Thyroid gland (tissue), 4 donors: ENCODE data around the gene MAPT. TPM values are rescaled to one million over a fixed set of nuclear protein-coding genes. Genes with fewer than 3 reads are reported as not detected.
A peak's percentile ranks its signal among the peaks of the same experiment; 100 is the strongest.
"Not testable (repeated sequence)": the region's sequence is repeated elsewhere in the genome, so short reads cannot be mapped to it uniquely, and the experiment has no call there.

Experiments
- DNase-seq, 2 donors: peaks; one replicate each; pipeline ENCODE4 v3.0.0-alpha.2; 2019
- H3K27ac ChIP-seq, 3 donors: fragments of 200-600 bp; sonication (generic); 1 replicate in 2 of 3; 2 replicates in 1 of 3; pipeline ENCODE4 v1.5.1; 2016 to 2019; ENCODE audit warnings: mild to moderate bottlenecking in 1 of 3, moderate library complexity in 1 of 3
- H3K27me3 ChIP-seq: fragments of 200-600 bp; sonication (generic); one replicate; pipeline ENCODE4 v1.5.1; 2019
- H3K36me3 ChIP-seq, 2 donors: fragments of 200-600 bp; sonication (generic); one replicate each; pipeline ENCODE4 v1.5.1; 2016 to 2019
- H3K4me1 ChIP-seq, 2 donors: fragments of 200-600 bp; sonication (generic); one replicate each; pipeline ENCODE4 v1.5.1; 2017 to 2019
- H3K4me3 ChIP-seq, 3 donors: fragments of 200-600 bp; sonication (generic); replicated peaks in 1 of 3; 1 replicate in 2 of 3; 2 replicates in 1 of 3; pipeline ENCODE4 v1.5.1; 2016; ENCODE audit warnings: mild to moderate bottlenecking in 1 of 3
- H3K9me3 ChIP-seq: fragments of 200-600 bp; sonication (generic); one replicate; pipeline ENCODE4 v1.5.1; 2017
- POLR2A ChIP-seq, 2 donors: fragments of 450-650 bp; IDR thresholded peaks; one replicate each; pipeline ENCODE4 v1.6.1; 2017; ENCODE audit warnings: antibody characterized with exemption in 2 of 2, mild to moderate bottlenecking in 2 of 2, moderate library complexity in 1 of 2
- WGBS, 2 donors: methylation state at CpG; one replicate each; pipeline ENCODE4 v1.1.5; 2017; 5-methylcytosine and 5-hydroxymethylcytosine counted together
- intact Hi-C: fragments of 100-400 bp; cut with DNase I; formaldehyde crosslinking; loops from one replicate; pipeline ENCODE4 v1.15.1; 2023
- total RNA-seq, 4 donors: library from RNA; depleted of rRNA; stranded (reverse); fragments of >200 nt; gene quantifications; one replicate each; pipeline ENCODE4 v1.2.3, GENCODE V29; 2016
- TF ChIP-seq, protein P1 (sequence below), 6 experiments: fragments of 200-600 bp in 3 of 6; fragments of 450-650 bp in 3 of 6; sonication (generic) in 3 of 6; IDR thresholded peaks; one replicate each; pipeline ENCODE4 v1.5.1; 2016 to 2019; ENCODE audit warnings: antibody characterized with exemption in 6 of 6, mild to moderate bottlenecking in 2 of 6, inconsistent platforms in 1 of 6, moderate library complexity in 1 of 6

The MAPT gene
- total RNA-seq, 4 donors from 2014 or later: 0.54 to 1.8 (median 0.92) TPM

DNA sequence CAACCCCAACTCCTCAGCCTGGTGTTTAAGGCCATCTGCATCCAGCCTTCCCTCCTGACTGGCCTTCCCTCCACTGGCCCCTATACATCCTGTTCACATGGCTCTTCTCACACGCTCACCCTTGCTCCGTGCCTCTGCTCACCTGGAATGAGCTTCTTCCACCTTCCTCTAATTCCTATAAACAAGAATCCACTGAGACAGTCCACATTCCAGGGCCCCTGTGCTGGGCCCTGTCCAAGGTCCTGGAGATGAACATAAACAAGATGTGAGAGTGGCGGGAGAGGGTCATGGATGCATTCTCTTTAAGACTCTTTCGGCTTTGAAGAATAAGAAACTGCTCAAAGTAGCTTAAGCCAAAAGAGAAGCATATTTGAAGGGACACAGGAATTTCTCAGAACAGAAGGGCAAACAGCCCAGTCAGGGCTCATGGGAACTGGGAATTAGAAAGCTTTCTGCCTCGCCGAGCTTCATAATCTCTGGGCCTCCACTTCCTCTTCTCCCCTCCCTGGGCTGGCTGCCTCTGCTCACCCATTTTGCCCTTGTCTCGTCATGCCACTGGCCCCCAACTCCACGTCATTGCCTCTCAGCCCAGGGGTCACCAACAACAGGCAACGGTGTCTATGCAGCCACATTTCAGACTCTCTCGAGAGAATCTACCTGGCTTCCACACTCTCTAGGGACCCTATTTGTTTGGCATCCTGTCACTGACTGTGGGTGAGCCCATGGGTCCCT, 36.2 kb upstream of the MAPT start:
- 37 to 39% methylated on average over 10 of the region's 10 CpGs for WGBS, 2 donors
- Histone ChIP-seq H3K27me3 (no peaks in the 10 kb centered on the region), H3K9me3 (no peaks in the 10 kb centered on the region), H3K4me3 (no peak overlapping the region), H3K27ac (no peak overlapping the region), H3K4me1 (no peaks in the 10 kb centered on the region), H3K36me3 (no peaks in the 10 kb centered on the region)
- peak; percentile 25 to 63 for DNase-seq
- intact Hi-C loops: no loop called here
- no peak for TF ChIP-seq POLR2A (IDR thresholded peaks at IDR 0.05)
- TF ChIP-seq, protein P1, sequence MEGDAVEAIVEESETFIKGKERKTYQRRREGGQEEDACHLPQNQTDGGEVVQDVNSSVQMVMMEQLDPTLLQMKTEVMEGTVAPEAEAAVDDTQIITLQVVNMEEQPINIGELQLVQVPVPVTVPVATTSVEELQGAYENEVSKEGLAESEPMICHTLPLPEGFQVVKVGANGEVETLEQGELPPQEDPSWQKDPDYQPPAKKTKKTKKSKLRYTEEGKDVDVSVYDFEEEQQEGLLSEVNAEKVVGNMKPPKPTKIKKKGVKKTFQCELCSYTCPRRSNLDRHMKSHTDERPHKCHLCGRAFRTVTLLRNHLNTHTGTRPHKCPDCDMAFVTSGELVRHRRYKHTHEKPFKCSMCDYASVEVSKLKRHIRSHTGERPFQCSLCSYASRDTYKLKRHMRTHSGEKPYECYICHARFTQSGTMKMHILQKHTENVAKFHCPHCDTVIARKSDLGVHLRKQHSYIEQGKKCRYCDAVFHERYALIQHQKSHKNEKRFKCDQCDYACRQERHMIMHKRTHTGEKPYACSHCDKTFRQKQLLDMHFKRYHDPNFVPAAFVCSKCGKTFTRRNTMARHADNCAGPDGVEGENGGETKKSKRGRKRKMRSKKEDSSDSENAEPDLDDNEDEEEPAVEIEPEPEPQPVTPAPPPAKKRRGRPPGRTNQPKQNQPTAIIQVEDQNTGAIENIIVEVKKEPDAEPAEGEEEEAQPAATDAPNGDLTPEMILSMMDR (IDR thresholded peaks at IDR 0.05): no peak

DNA sequence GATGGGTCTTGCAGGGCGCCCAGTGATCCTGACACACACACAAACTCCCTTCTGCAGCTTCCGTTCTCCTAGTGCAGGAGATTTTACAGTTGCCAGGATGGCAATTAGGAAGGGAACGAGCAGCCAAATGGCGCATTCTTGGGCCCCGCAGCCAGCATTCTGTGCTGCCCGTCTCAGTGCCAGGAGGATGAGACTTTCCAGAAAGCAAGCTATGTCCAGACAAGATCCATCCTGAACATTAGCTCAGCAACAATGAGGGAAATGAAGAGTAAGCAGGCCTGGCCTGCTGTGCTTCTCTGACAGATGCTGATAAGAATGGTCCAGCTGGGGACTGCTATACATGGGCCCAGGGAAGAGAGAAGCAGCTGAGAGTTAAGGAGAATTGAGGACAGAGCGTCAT, 33.2 kb upstream of the MAPT start:
- H3K9me3 ChIP-seq: no peaks in the 10 kb centered on the region
- H3K27ac ChIP-seq: no peak overlapping the region
- H3K36me3 ChIP-seq: no peaks in the 10 kb centered on the region
- no peak overlapping the region for H3K4me3 ChIP-seq
- TF ChIP-seq, protein P1 (IDR thresholded peaks at IDR 0.05): no peak
- no peak for TF ChIP-seq POLR2A (IDR thresholded peaks at IDR 0.05)
- no peaks in the 10 kb centered on the region for H3K27me3 ChIP-seq
- no peaks in the 10 kb centered on the region for H3K4me1 ChIP-seq
- intact Hi-C loops: no loop called here
- 80 to 81% methylated on average over 7 of the region's 7 CpGs for WGBS, 2 donors
- no peak for DNase-seq

DNA sequence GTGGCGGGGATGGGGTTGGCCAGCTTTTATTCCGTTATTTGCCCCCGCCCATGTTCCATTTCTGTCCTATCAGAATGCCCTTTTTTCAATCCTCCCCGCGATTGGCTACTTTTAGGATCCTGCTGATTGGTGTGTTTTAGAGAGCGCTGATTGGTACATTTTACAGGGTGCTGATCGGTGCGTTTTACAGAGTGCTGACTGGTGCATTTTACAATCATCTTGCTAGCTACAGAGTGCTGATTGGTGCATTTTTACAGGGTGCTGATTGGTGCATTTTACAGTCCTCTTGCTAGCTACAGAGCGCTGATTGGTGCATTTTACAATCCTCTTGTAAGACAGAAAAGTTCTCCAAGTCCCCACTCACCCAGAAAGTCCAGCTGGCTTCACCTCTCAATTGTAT, 32.2 kb upstream of the MAPT start:
- H3K27me3 ChIP-seq, DNase-seq, H3K36me3 ChIP-seq, H3K4me3 ChIP-seq, H3K27ac ChIP-seq, H3K9me3 ChIP-seq, intact Hi-C loops, H3K4me1 ChIP-seq: not testable (repeated sequence)
- 80 to 82% methylated on average over 9 of the region's 9 CpGs for WGBS, 2 donors

DNA sequence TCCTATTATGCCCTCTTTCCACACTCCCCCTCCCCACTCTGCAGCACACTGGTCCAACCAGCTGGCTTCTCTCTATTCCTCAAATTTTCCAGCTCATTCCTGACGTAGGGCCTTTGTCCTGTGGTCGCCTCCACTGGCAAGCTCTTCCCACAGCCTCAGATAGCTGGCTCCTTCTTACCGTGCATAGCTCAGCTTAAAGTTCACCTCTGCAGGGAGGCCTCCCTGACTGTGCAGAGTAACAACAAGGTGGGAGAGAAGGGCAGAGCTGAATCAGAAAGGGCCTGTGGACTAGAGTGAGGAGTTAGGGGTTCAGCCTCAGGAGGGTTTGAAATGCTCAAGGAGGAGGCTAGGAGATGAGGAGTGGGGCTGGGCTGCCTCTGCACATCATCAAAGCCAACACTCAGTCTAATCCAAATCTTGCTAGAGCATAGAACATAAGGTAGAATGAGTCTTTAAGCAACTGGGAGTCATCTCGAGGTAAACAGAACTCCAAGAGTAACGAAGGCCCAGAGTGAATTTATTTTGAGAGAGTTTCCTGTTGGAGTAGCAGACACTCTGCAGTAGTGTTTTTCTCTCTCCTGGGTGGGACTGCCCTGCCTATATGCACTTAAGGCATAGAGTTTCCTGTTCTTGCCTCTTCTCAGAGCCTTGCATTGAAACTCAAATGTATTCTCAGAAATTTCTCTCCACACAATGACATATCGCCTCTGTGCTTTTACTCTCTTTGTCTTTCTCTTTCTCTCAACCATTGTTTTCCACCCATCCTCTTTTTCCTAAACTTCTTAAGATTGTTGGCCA, 30.3 kb upstream of the MAPT start:
- 49 to 58% methylated on average over 6 of the region's 6 CpGs for WGBS, 2 donors
- DNase-seq: no peak
- Histone ChIP-seq H3K27ac (no peak overlapping the region), H3K27me3 (no peaks in the 10 kb centered on the region), H3K4me3 (no peak overlapping the region), H3K36me3 (no peaks in the 10 kb centered on the region), H3K4me1 (no peaks in the 10 kb centered on the region), H3K9me3 (no peaks in the 10 kb centered on the region)
- intact Hi-C loops: no loop called here
- TF ChIP-seq POLR2A (IDR thresholded peaks at IDR 0.05): no peak
- TF ChIP-seq, protein P1 (IDR thresholded peaks at IDR 0.05): no peak

DNA sequence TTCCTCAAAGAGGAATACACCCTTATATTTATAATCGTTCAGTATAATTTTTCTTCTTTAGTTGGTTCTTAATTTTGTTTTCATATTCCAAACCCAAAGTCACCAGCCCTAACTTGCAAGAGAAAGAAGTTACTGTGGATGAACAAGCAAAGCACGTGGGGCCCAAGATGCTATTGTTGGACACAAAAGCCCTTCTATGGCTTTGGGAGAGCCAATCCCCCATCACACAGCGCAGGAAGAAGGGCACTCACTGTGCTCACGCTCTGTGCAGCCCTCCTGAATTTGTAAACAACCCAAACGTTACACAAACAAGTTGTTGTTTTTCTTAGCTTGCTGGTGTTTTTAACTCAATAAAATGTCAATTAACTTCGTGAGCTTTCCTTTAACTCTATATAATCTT, 27.2 kb upstream of the MAPT start:
- Histone ChIP-seq H3K27me3 (no peaks in the 10 kb centered on the region), H3K9me3 (no peaks in the 10 kb centered on the region), H3K4me1 (no peaks in the 10 kb centered on the region), H3K4me3 (no peak overlapping the region), H3K27ac (no peak overlapping the region), H3K36me3 (no peaks in the 10 kb centered on the region)
- WGBS, 2 donors: 71 to 83% methylated on average over 6 of the region's 6 CpGs
- intact Hi-C loops: no loop called here
- DNase-seq: no peak
- TF ChIP-seq POLR2A (IDR thresholded peaks at IDR 0.05): no peak
- TF ChIP-seq, protein P1 (IDR thresholded peaks at IDR 0.05): no peak
